ENCODE data around the gene ANKRD11. TPM values are rescaled to one million over a fixed set of nuclear protein-coding genes. Genes with fewer than 3 reads are reported as not detected.
"Not testable (repeated sequence)": the region's sequence is repeated elsewhere in the genome, so short reads cannot be mapped to it uniquely, and the experiment has no call there.

ANKRD11 gene
- total and polyA plus RNA-seq, 2 donors = 51.2 to 73.3 TPM

DNA sequence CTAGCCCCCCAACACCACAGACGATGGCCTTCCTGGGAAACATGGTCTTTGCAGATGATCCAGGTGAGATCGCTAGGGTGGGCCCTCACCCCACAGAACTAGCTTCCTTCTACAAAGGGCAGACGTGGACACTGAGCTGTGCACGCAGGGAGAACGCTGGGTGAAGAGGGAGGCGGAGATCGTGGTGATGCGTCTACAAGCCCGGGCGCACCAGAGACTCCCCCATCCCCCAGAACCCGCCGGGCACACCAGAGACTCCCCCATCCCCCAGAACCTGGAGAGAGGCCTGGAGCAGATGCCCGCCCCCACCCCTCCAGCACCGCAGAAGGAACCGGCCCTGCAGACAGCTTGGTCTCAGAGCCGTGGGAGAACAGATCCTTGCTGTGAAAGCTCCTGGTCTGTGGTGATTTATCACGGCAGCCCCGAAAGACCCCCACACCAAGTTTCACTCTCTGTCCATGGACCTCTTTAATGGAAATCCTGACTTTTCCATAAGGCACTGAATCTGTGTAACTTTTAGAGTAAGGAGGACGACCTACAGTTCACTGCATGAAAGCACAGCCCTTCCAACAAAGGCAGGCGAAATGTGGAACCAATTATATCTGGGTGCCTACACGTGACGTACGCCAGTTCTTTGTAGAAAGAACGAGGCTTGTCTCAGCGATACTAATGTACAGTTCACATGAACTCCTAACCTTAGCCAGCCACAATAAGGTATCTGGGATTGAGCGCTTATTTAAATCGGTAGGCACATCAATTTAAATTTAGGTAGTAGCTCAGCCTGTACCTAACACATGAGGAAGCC lies 88.5 kb downstream of the ANKRD11 start:
- Histone ChIP-seq H3K27ac (ENCODE audit: low read depth) (no peak overlapping the region), H3K4me3 (ENCODE audit: low read depth, low read length) (no peak overlapping the region), H3K4me1 (ENCODE audit: insufficient read depth) (peaks cover 1% of the 10 kb centered on the region), H3K36me3 (ENCODE audit: insufficient read depth) (no peaks in the 10 kb centered on the region)
- no peak for DNase-seq (ENCODE audit: extremely low spot score)
- 73% methylated on average over 27 of the region's 27 CpGs for WGBS

DNA sequence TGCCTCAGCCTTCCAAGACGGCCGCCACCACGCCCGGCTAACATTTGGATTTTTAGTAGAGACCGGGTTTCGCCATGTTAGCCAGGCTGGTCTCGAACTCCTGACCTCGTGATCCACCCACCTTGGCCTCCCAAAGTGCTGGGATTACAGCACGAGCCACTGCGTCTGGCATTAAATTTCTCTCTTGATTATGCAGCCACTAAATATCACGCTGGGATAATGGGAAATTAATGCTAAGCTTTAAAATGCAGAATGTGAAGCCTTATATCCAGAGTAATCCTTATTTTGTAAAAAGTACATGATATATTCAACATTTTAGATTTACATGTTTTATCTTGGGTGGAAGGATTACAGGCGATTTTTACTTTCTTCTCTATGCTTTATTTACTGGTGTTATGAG lies 89.2 kb downstream of the ANKRD11 start:
- Histone ChIP-seq H3K4me1 (ENCODE audit: insufficient read depth) (peaks cover 1% of the 10 kb centered on the region), H3K4me3 (ENCODE audit: low read depth, low read length) (no peak overlapping the region), H3K36me3 (ENCODE audit: insufficient read depth) (no peaks in the 10 kb centered on the region), H3K27ac (ENCODE audit: low read depth) (no peak overlapping the region)
- no peak for DNase-seq (ENCODE audit: extremely low spot score)
- 78% methylated on average over 12 of the region's 12 CpGs for WGBS

DNA sequence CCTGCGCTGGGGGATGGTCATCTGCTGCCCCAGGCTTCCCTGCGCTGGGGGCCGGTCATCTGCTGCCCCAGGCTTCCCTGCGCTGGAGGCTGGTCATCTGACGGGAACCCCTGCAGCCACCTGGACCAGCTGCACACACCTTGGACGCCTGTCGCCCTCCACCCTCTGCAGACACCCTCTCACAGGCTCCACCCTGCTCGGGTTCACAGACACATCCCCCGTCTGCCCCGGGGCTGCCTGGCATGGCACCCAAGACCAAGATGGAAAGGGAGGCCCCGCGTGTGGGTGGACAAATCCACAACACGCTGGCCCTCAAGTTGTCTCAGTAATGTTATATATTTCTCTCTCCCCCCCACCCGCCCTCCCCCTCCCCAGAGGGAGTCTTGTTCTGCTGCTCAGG lies 89.6 kb downstream of the ANKRD11 start:
- no peak for DNase-seq (ENCODE audit: extremely low spot score)
- no peak overlapping the region for H3K4me3 ChIP-seq (ENCODE audit: low read depth, low read length)
- H3K4me1 ChIP-seq (ENCODE audit: insufficient read depth) = peaks cover 1% of the 10 kb centered on the region
- no peaks in the 10 kb centered on the region for H3K36me3 ChIP-seq (ENCODE audit: insufficient read depth)
- WGBS = 84% methylated on average over 13 of the region's 14 CpGs
- H3K27ac ChIP-seq (ENCODE audit: low read depth) = no peak overlapping the region

GRCh38 chr16:89398924-89399323 lies 91.4 kb downstream of the ANKRD11 start:
- no peak for DNase-seq (ENCODE audit: extremely low spot score)
- no peaks in the 10 kb centered on the region for H3K36me3 ChIP-seq (ENCODE audit: insufficient read depth)
- H3K27ac ChIP-seq (ENCODE audit: low read depth) = no peak overlapping the region
- no peak overlapping the region for H3K4me3 ChIP-seq (ENCODE audit: low read depth, low read length)
- 80% methylated on average over 9 of the region's 9 CpGs for WGBS
- H3K4me1 ChIP-seq (ENCODE audit: insufficient read depth) = peaks cover 1% of the 10 kb centered on the region

GRCh38 chr16:89397331-89397861 lies 93.0 kb downstream of the ANKRD11 start:
- no peak overlapping the region for H3K27ac ChIP-seq (ENCODE audit: low read depth)
- 92% methylated on average over 16 of the region's 16 CpGs for WGBS
- no peak overlapping the region for H3K4me3 ChIP-seq (ENCODE audit: low read depth, low read length)
- no peaks in the 10 kb centered on the region for H3K36me3 ChIP-seq (ENCODE audit: insufficient read depth)
- DNase-seq (ENCODE audit: extremely low spot score) = no peak
- H3K4me1 ChIP-seq (ENCODE audit: insufficient read depth) = peaks cover 1% of the 10 kb centered on the region

DNA sequence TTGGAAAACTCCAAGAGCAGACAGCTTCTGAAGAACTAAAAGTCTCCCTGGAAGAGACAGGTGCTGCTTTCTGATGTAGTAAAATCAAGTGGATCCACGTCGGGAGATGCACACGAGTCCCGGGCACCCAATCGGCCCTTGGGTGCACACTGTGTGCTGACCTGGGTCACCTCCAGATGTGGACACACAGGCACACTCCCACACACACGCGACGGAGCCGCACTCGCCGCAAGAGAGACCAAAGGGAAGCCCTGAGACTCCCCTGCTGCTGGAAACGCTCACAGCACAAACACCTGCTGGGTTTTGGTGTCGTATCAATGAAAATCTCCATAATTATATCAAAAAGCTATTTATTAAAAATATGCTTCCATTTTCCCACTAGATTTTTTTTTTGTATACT lies 94.2 kb downstream of the ANKRD11 start:
- WGBS = 85% methylated on average over 13 of the region's 13 CpGs
- no peak overlapping the region for H3K4me3 ChIP-seq (ENCODE audit: low read depth, low read length)
- DNase-seq (ENCODE audit: extremely low spot score) = no peak
- no peak overlapping the region for H3K27ac ChIP-seq (ENCODE audit: low read depth)
- no peaks in the 10 kb centered on the region for H3K4me1 ChIP-seq (ENCODE audit: insufficient read depth)
- H3K36me3 ChIP-seq (ENCODE audit: insufficient read depth) = no peaks in the 10 kb centered on the region

GRCh38 chr16:89395150-89396142 lies 94.9 kb downstream of the ANKRD11 start:
- DNase-seq (ENCODE audit: extremely low spot score) = peak; percentile 78
- Histone ChIP-seq H3K36me3 (ENCODE audit: insufficient read depth) (no peaks in the 10 kb centered on the region), H3K27ac (ENCODE audit: low read depth) (no peak overlapping the region), H3K4me1 (ENCODE audit: insufficient read depth) (no peaks in the 10 kb centered on the region), H3K4me3 (ENCODE audit: low read depth, low read length) (no peak overlapping the region)
- WGBS = 31% methylated on average over 28 of the region's 28 CpGs

DNA sequence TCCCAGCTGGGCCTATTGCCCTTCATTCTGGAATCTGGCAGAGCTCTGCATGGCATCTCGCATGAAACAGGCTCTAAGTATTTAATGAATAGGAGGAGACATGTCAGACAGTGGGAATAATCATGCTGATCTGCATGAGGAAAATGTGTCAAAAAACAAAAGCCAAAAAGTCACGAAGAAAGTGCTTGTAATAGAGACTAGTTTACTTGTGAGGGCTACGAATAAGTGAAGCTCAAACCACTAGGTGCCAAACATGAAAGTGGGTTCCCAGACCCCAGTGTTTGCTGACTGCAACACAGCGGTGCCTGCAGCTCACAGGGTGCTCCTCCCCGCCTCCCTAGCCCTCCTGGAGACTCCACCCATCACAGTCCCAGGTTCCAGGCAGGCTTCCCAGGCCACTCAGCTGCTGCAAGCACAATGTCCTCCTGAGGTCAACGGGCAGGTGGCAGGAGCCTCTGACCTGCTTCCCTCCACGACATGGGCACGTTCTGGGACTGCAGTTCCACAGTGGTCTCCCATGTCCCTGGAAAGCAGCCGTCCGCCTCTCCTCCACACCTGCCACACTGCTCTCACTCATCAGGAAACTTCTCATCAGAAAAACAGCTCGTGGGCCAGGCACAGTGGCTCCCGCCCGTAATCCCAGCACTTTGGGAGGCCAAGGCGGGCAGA lies 96.5 kb downstream of the ANKRD11 start:
- H3K4me3 ChIP-seq (ENCODE audit: low read depth, low read length) = no peak overlapping the region
- no peak overlapping the region for H3K27ac ChIP-seq (ENCODE audit: low read depth)
- H3K4me1 ChIP-seq (ENCODE audit: insufficient read depth) = no peaks in the 10 kb centered on the region
- WGBS = 81% methylated on average over 14 of the region's 14 CpGs
- no peak for DNase-seq (ENCODE audit: extremely low spot score)
- H3K36me3 ChIP-seq (ENCODE audit: insufficient read depth) = no peaks in the 10 kb centered on the region

DNA sequence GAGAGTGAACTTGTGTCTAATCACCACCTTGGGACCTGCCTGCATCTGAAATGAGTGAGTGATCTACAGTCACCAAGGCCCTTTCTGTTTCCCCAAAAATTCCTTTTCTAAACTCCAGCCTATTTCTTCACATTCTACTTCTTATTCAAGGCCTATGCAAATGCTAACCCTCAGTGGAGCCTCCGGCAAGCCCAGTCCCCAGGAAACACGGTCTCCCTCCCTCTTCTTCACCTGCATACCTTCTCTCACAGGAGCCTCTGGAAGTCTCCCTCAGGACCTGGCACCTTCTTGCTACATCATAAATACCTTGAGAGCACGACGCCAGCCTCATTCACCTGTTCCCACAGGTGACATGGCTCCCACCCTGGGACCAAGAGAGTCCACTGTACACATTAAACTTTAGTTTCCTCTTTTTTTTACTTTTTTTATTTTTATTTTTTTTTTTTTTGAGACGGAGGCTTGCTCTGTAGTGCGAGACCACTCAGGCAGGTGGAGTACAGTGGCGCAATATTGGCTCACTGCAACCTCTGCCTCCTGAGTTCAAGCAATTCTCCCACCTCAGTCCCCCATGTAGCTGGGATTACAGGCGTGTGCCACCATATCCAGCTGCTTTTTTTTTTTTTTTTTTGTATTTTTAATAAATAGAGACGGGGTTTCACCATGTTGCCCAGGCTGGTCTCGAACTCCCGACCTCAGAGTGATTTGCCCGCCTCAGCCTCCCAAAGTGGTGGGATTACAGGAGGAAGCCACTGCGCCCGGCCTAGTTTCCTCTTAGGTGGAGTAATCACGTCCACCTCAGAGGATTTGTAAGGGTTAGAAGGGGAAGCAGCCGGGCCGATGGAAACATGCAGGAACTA lies 97.3 kb downstream of the ANKRD11 start:
- Histone ChIP-seq H3K27ac (ENCODE audit: low read depth) (no peak overlapping the region), H3K4me1 (ENCODE audit: insufficient read depth) (peaks cover 2% of the 10 kb centered on the region), H3K36me3 (ENCODE audit: insufficient read depth) (no peaks in the 10 kb centered on the region), H3K4me3 (ENCODE audit: low read depth, low read length) (no peak overlapping the region)
- WGBS = 81% methylated on average over 17 of the region's 17 CpGs
- no peak for DNase-seq (ENCODE audit: extremely low spot score)

DNA sequence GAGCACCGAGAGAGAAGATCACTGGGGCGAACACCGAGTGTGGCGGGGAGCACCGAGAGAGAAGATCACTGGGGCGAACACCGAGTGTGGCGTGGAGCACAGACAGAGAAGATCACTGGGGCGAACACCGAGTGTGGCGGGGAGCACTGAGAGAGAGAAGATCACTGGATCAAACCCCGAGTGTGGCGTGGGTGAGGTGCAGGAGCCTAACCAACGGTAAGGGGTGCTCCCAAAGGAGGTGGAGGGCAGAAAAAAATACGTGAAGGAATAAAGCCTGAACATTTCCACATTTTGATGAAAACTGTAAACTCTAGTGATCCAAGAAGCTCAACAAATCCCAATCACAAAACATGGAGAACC lies 100.2 kb downstream of the ANKRD11 start:
- 95% methylated on average over 15 of the region's 15 CpGs for WGBS
- H3K4me1 ChIP-seq (ENCODE audit: insufficient read depth); H3K4me3 ChIP-seq (ENCODE audit: low read depth, low read length); H3K27ac ChIP-seq (ENCODE audit: low read depth); H3K36me3 ChIP-seq (ENCODE audit: insufficient read depth); DNase-seq (ENCODE audit: extremely low spot score): not testable (repeated sequence)

DNA sequence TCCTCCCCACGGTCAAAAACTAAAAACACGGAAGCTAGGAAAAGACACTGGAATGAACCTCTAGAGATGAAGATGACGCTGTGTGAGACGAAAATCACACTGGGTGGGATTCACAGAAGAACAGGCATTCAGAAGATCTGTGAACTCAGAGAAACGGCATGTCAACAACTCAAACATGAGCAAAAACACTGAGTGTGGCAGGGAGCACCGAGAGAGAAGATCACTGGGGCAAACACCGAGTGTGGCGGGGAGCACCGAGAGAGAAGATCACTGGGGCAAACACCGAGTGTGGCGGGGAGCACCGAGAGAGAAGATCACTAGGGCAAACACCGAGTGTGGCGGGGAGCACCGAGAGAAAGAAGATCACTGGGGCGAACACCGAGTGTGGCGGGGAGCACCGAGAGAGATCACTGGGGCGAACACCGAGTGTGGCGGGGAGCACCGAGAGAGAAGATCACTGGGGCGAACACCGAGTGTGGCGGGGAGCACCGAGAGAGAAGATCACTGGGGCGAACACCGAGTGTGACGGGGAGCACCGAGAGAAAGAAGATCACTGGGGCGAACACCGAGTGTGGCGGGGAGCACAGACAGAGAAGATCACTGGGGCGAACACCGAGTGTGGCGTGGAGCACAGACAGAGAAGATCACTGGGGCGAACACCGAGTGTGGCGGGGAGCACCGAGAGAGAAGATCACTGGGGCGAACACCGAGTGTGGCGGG lies 100.7 kb downstream of the ANKRD11 start:
- H3K4me1 ChIP-seq (ENCODE audit: insufficient read depth); DNase-seq (ENCODE audit: extremely low spot score); H3K36me3 ChIP-seq (ENCODE audit: insufficient read depth); H3K4me3 ChIP-seq (ENCODE audit: low read depth, low read length); H3K27ac ChIP-seq (ENCODE audit: low read depth): not testable (repeated sequence)
- 98% methylated on average over 40 of the region's 44 CpGs for WGBS

GRCh38 chr16:89388536-89388935 lies 101.8 kb downstream of the ANKRD11 start:
- WGBS = 90% methylated on average over 9 of the region's 9 CpGs
- Histone ChIP-seq H3K27ac (ENCODE audit: low read depth) (no peak overlapping the region), H3K4me3 (ENCODE audit: low read depth, low read length) (no peak overlapping the region), H3K36me3 (ENCODE audit: insufficient read depth) (no peaks in the 10 kb centered on the region), H3K4me1 (ENCODE audit: insufficient read depth) (peaks cover 2% of the 10 kb centered on the region)
- DNase-seq (ENCODE audit: extremely low spot score) = no peak
